Stomach (tissue), 4 donors: Measurements from ENCODE around the gene DCXR.

Experiments
- EP300 ChIP-seq: sonication (generic); formaldehyde crosslinking; IDR thresholded peaks from one replicate; pipeline ENCODE4 v1.6.1; 2017; ENCODE audit warnings: antibody characterized with exemption
- POLR2A ChIP-seq, 4 donors: fragments of 450-650 bp; IDR thresholded peaks; one replicate each; pipeline ENCODE4 v1.6.1; 2016; ENCODE audit warnings: antibody characterized with exemption in 4 of 4, control low read depth in 2 of 4, mild to moderate bottlenecking in 1 of 4, moderate library complexity in 1 of 4
- POLR2AphosphoS5 ChIP-seq, 3 donors: sonication (generic); formaldehyde crosslinking; IDR thresholded peaks; one replicate each; pipeline ENCODE4 v1.6.1; 2016; ENCODE audit warnings: antibody characterized with exemption in 3 of 3
- TF ChIP-seq, protein P1 (sequence below), 7 experiments: fragments of 450-650 bp in 4 of 7; fragments of 200-600 bp in 3 of 7; sonication (generic) in 3 of 7; IDR thresholded peaks; one replicate each; pipeline ENCODE4 v1.5.1; 2016 to 2019; ENCODE audit warnings: antibody characterized with exemption in 7 of 7, control low read depth in 2 of 7, mild to moderate bottlenecking in 1 of 7

DNA sequence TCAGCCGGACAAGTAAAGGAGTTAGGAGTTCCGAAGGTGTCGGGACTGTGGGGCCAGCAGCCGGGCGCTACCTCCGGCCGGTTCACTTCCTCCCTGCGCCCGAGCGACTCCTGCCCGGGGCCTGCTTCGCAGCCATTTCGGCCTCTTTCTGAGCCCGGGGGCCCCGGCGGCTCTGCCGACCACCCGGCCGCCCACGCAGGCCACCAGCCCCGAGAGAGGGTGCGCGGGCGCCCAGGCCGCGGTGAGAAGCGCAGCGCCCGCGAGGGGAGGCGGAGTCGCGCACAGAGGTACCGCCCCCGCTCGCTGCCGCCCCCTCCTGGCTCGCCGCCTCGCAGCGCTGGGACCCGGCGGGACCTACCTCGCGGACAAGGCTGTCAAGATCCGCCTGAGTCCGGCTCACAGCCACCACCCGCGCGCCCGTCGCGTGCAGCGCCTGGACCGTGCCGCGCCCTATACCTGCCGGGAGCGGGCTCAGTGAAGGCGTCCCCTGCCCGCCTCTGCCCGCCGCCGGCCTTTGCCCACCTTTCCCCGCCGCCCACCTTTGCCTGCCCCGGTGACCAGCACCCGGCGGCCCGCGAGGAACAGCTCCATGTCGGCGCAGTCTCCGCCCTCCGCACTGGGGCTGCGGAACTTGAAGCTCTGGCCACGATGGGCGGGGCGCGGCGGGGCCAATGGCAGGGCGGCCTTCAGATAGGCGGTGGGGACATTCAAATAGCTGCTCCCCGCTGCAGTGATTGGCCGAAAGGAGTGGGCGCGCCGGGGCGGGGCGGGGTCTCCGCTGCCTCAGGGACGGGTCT lies at the start of gene DCXR:
- TF ChIP-seq POLR2A (IDR thresholded peaks at IDR 0.05) (peak in 2 of 4 donors; percentile 50 to 81), EP300 (no peak), POLR2AphosphoS5 (IDR thresholded peaks at IDR 0.05) (peak; percentile 83 to 99 (median 99))
- TF ChIP-seq, protein P1, sequence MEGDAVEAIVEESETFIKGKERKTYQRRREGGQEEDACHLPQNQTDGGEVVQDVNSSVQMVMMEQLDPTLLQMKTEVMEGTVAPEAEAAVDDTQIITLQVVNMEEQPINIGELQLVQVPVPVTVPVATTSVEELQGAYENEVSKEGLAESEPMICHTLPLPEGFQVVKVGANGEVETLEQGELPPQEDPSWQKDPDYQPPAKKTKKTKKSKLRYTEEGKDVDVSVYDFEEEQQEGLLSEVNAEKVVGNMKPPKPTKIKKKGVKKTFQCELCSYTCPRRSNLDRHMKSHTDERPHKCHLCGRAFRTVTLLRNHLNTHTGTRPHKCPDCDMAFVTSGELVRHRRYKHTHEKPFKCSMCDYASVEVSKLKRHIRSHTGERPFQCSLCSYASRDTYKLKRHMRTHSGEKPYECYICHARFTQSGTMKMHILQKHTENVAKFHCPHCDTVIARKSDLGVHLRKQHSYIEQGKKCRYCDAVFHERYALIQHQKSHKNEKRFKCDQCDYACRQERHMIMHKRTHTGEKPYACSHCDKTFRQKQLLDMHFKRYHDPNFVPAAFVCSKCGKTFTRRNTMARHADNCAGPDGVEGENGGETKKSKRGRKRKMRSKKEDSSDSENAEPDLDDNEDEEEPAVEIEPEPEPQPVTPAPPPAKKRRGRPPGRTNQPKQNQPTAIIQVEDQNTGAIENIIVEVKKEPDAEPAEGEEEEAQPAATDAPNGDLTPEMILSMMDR (IDR thresholded peaks at IDR 0.05): peak in 5 of 7 experiments; percentile 46 to 85 (median 74)
